H1 (cell line): ENCODE results near the gene CNNM4. TPM values are rescaled to one million over a fixed set of nuclear protein-coding genes. Genes with fewer than 3 reads are reported as not detected.

Source experiments
- CTCF ChIA-PET: fragments of 300-600 bp; sonication (Branson Sonifier 250); formaldehyde crosslinking; loops from one replicate; lab custom pipeline; 2021; ENCODE audit not compliant: partially characterized antibody; lab: Charles Lee
- POLR2A ChIA-PET: fragments of 300-600 bp; sonication (Branson Sonifier 250); formaldehyde crosslinking; loops from one replicate; lab custom pipeline; 2021; ENCODE audit warnings: inconsistent platforms; ENCODE audit not compliant: partially characterized antibody; lab: Charles Lee
- DNase-seq, 2 experiments: peaks; one replicate each; pipeline versions ENCODE4 v3.0.0 to v3.0.0-alpha.2; 2010 to 2022; ENCODE audit warnings: low spot score in 2 of 2, low read depth in 1 of 2, mixed read lengths in 1 of 2
- FAIRE-seq: peaks from 2 replicates; lab custom pipeline; 2011; peaks lifted over from hg19 to GRCh38; lab: Jason Lieb, UNC
- H2AFZ ChIP-seq: 2 replicates; pipeline ENCODE4 v1.8.1; 2012; ENCODE audit warnings: low read length, inconsistent platforms
- H2AK5ac ChIP-seq: 2 replicates; pipeline ENCODE4 v1.6.1; 2013; ENCODE audit warnings: low read depth, low read length
- H2BK120ac ChIP-seq: replicated peaks from 2 replicates; pipeline ENCODE3; 2013; ENCODE audit warnings: low read depth, low read length, inconsistent platforms
- H2BK12ac ChIP-seq: 2 replicates; pipeline ENCODE4 v1.6.1; 2013; ENCODE audit warnings: low read depth, low read length
- H2BK15ac ChIP-seq: 2 replicates; pipeline ENCODE4 v1.6.1; 2013; ENCODE audit warnings: low read length
- H2BK20ac ChIP-seq: 2 replicates; pipeline ENCODE4 v1.6.1; 2013; ENCODE audit warnings: low read length
- H2BK5ac ChIP-seq: 2 replicates; pipeline ENCODE4 v1.6.1; 2013; ENCODE audit warnings: low read depth, low read length
- H3K14ac ChIP-seq: 2 replicates; pipeline ENCODE4 v1.6.1; 2013; ENCODE audit warnings: inconsistent platforms; ENCODE audit not compliant: insufficient read length
- H3K18ac ChIP-seq: 2 replicates; pipeline ENCODE4 v1.6.1; 2013; ENCODE audit warnings: low read length; ENCODE audit errors: extremely low read depth
- H3K23ac ChIP-seq: 2 replicates; pipeline ENCODE4 v1.6.1; 2013; ENCODE audit warnings: inconsistent platforms; ENCODE audit not compliant: insufficient read length
- H3K23me2 ChIP-seq: 2 replicates; pipeline ENCODE4 v1.6.1; 2013; ENCODE audit warnings: low read depth, low read length
- H3K27ac ChIP-seq: 2 replicates; pipeline ENCODE4 v1.6.1; 2011; ENCODE audit warnings: low read depth, low read length, inconsistent platforms
- H3K27me3 ChIP-seq, 4 experiments: replicated peaks in 1 of 4; 1 replicate in 1 of 4; 2 replicates in 3 of 4; pipeline versions ENCODE4 v1.6.1 to v1.8.1; 2011 to 2013; ENCODE audit warnings: low read length in 3 of 4, mild to moderate bottlenecking in 3 of 4, inconsistent platforms in 2 of 4, mixed read lengths in 2 of 4, moderate library complexity in 1 of 4; ENCODE audit not compliant: control insufficient read depth in 3 of 4, insufficient read depth in 3 of 4; ENCODE audit errors: extremely low read depth in 1 of 4
- H3K36me3 ChIP-seq, 4 experiments: 2 replicates each; pipeline versions ENCODE4 v1.6.1 to v1.8.1; 2011 to 2013; ENCODE audit warnings: mild to moderate bottlenecking in 4 of 4, low read length in 3 of 4, moderate library complexity in 2 of 4, control low read depth in 1 of 4, inconsistent platforms in 1 of 4; ENCODE audit not compliant: insufficient read depth in 4 of 4, control insufficient read depth in 2 of 4
- H3K4ac ChIP-seq: replicated peaks from 2 replicates; pipeline ENCODE3; 2013; ENCODE audit warnings: low read length, low read depth, mixed read lengths, inconsistent platforms; ENCODE audit not compliant: insufficient read length
- H3K4me1 ChIP-seq, 4 experiments: replicated peaks in 1 of 4; 1 replicate in 1 of 4; 2 replicates in 3 of 4; pipeline versions ENCODE4 v1.6.1 to v1.8.1; 2011 to 2013; ENCODE audit warnings: low read length in 3 of 4, inconsistent platforms in 2 of 4, mixed read lengths in 1 of 4; ENCODE audit not compliant: insufficient read depth in 4 of 4, control insufficient read depth in 3 of 4
- H3K4me2 ChIP-seq, 2 experiments: 2 replicates each; pipeline versions ENCODE4 v1.6.1 to v1.8.1; 2011 to 2013; ENCODE audit warnings: low read depth in 2 of 2, low read length in 2 of 2, control low read depth in 1 of 2, inconsistent platforms in 1 of 2, mild to moderate bottlenecking in 1 of 2; ENCODE audit not compliant: insufficient read depth in 1 of 2
- H3K4me3 ChIP-seq, 4 experiments: fragments of 200-600, 300-600 bp in 1 of 4; sonication (generic), shearing (Covaris generic), sonication (Bioruptor Twin) in 1 of 4; 2 replicates each; pipeline versions ENCODE4 v1.5.1 to v1.8.1; 2011 to 2016; ENCODE audit warnings: low read length in 4 of 4, low read depth in 3 of 4, control low read depth in 2 of 4, inconsistent platforms in 2 of 4, mild to moderate bottlenecking in 2 of 4, mixed read lengths in 1 of 4, moderate library complexity in 1 of 4; ENCODE audit not compliant: insufficient read depth in 2 of 4; ENCODE audit errors: extremely low read depth in 1 of 4
- H3K56ac ChIP-seq: replicated peaks from 2 replicates; pipeline ENCODE3; 2013; ENCODE audit warnings: low read depth, mild to moderate bottlenecking, mixed read lengths, low read length, inconsistent platforms; ENCODE audit not compliant: insufficient read length
- H3K79me1 ChIP-seq: 2 replicates; pipeline ENCODE4 v1.6.1; 2013; ENCODE audit warnings: low read depth, low read length, control low read depth
- H3K79me2 ChIP-seq, 2 experiments: 2 replicates each; pipeline versions ENCODE4 v1.6.1 to v1.8.1; 2012 to 2013; ENCODE audit warnings: low read length in 2 of 2, mild to moderate bottlenecking in 2 of 2, inconsistent platforms in 1 of 2; ENCODE audit not compliant: insufficient read depth in 2 of 2, control insufficient read depth in 1 of 2
- H3K9ac ChIP-seq, 4 experiments: replicated peaks in 1 of 4; 1 replicate in 1 of 4; 2 replicates in 3 of 4; pipeline versions ENCODE4 v1.6.1 to v1.8.1; 2011 to 2013; ENCODE audit warnings: low read depth in 3 of 4, low read length in 3 of 4, control low read depth in 2 of 4, mild to moderate bottlenecking in 2 of 4, moderate library complexity in 2 of 4, inconsistent platforms in 1 of 4; ENCODE audit errors: extremely low read depth in 1 of 4
- H3K9me3 ChIP-seq, 2 experiments: 2 replicates each; pipeline versions ENCODE4 v1.6.1 to v1.8.1; 2012 to 2013; ENCODE audit warnings: mild to moderate bottlenecking in 2 of 2, moderate library complexity in 2 of 2, control low read depth in 1 of 2, inconsistent platforms in 1 of 2, low read depth in 1 of 2, low read length in 1 of 2, mixed read lengths in 1 of 2; ENCODE audit not compliant: insufficient read depth in 2 of 2
- H4K20me1 ChIP-seq, 2 experiments: replicated peaks in 1 of 2; 2 replicates each; pipeline versions ENCODE3 to v1.8.1; 2011 to 2013; ENCODE audit warnings: inconsistent platforms in 2 of 2, low read length in 2 of 2, mild to moderate bottlenecking in 1 of 2; ENCODE audit not compliant: insufficient read depth in 2 of 2, control insufficient read depth in 1 of 2
- H4K5ac ChIP-seq: 2 replicates; pipeline ENCODE4 v1.6.1; 2013; ENCODE audit warnings: low read length, low read depth, mixed read lengths, inconsistent platforms; ENCODE audit not compliant: insufficient read length
- H4K8ac ChIP-seq: 2 replicates; pipeline ENCODE4 v1.8.0; 2013; ENCODE audit warnings: mild to moderate bottlenecking, moderate library complexity, low read length, inconsistent platforms; ENCODE audit not compliant: insufficient read depth; ENCODE audit errors: extremely low read depth
- H4K91ac ChIP-seq: replicated peaks from 2 replicates; pipeline ENCODE3; 2013; ENCODE audit warnings: low read length, mixed read lengths, inconsistent platforms; ENCODE audit not compliant: insufficient read length
- EGR1 ChIP-seq: IDR thresholded peaks from 2 replicates; pipeline ENCODE4 v1.6.1; 2011; ENCODE audit warnings: low read depth, low read length, borderline replicate concordance
- SIN3A ChIP-seq, 2 experiments: IDR thresholded peaks in 1 of 2; conservative IDR thresholded peaks in 1 of 2; 2 replicates each; pipeline ENCODE4 v1.6.1; 2011 to 2012; ENCODE audit warnings: low read length in 2 of 2, improper control_type of control experiment in 1 of 2, low read depth in 1 of 2, mild to moderate bottlenecking in 1 of 2
- WGBS, 2 experiments: shearing (Covaris generic) in 1 of 2; methylation state at CpG; one replicate each; pipeline versions ENCODE4 v1.1.6 to v1.1.7; 2013 to 2015; ENCODE audit warnings: low lambda C conversion rate in 2 of 2, mixed read lengths in 2 of 2, inconsistent platforms in 1 of 2, low coverage in 1 of 2, missing lambda C conversion rate in 1 of 2; ENCODE audit not compliant: insufficient replicate concordance in 2 of 2, insufficient coverage in 1 of 2, insufficient read length in 1 of 2; ENCODE audit errors: extremely low coverage in 1 of 2, missing lambda C conversion rate in 1 of 2; 5-methylcytosine and 5-hydroxymethylcytosine counted together
- polyA plus RNA-seq, 7 experiments: library from polyadenylated mRNA; depleted of rRNA in 3 of 7; stranded (reverse) in 5 of 7; unstranded in 2 of 7; fragments of >200 nt in 5 of 7; fragments of 200-250 nt in 2 of 7; gene quantifications; 1 replicate in 5 of 7; 2 replicates in 1 of 7; 4 replicates in 1 of 7; pipeline versions ENCODE4 v1.2.1 to v1.2.3, GENCODE V29; 2011 to 2013; ENCODE audit warnings: missing spikeins in 2 of 7, mixed read lengths in 2 of 7
- total RNA-seq: library from RNA; stranded (reverse); fragmentation: NEBNext Ultra II Directional; extraction: Animal tissue kit (Norgen Biotek cat#: 25700); gene quantifications from 2 replicates; pipeline ENCODE4 v1.2.1, GENCODE V29; 2021

Gene CNNM4
- total and polyA plus RNA-seq, 2 of the 8 experiments (the other 6 are each of a cell fraction or from before 2014, with no cell fraction given): 10.3 to 11.0 TPM

DNA sequence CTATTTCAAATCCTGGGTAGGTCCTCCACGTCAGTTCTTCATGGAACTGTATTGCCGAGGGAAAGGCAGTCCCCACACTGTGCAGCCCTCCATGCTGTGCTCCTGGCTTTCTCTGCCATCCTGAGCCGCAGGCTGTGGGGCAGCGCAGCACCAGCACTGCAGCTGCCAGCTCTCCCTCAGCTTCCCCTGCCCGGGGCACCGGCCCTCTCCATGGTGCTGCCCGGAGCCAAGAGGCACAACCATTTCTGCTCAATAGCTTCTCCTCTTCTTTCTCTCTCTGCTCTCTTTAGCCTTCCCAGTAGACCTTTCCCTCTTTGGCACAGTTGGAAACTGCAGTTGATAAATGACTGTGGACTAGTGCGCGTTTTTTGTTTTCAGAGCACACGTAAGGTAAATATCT, 71.0 kb downstream of the CNNM4 start:
- Histone ChIP-seq H3K4me2 (no peak overlapping the region), H3K4ac (no peak overlapping the region), H3K9me3 (no peaks in the 10 kb centered on the region), H3K23me2 (no peaks in the 10 kb centered on the region; the same call in 1 of the 2 replicates), H4K20me1 (peaks cover 0 to 6% of the 10 kb centered on the region in 2 experiments), H2BK15ac (no peak overlapping the region), H3K56ac (no peak overlapping the region), H2BK120ac (no peak overlapping the region), H3K23ac (no peak overlapping the region), H4K91ac (no peak overlapping the region), H2AK5ac (no peak overlapping the region), H3K9ac (no peak overlapping the region), H4K5ac (no peak overlapping the region), H3K4me1 (peaks cover 3 to 18% (median 13%) of the 10 kb centered on the region in 4 experiments), H3K14ac (no peak overlapping the region), H3K27me3 (no peaks in the 10 kb centered on the region), H3K79me1 (peaks cover 3% of the 10 kb centered on the region; the same call in 1 of the 2 replicates), H4K8ac (no peak overlapping the region), H3K27ac (no peak overlapping the region), H3K79me2 (no peaks in the 10 kb centered on the region), H2AFZ (no peak overlapping the region), H2BK20ac (no peak overlapping the region), H3K18ac (no peak overlapping the region), H3K36me3 (peaks cover 19 to 61% (median 31%) of the 10 kb centered on the region in 4 experiments), H2BK5ac (0 out of 2 replicates have a peak overlapping the region, but pooled peaks have one; percentile 71), H3K4me3 (no peak overlapping the region), H2BK12ac (peak overlapping the region; percentile 27; the same call in 1 of the 2 replicates)
- CTCF ChIA-PET: interaction anchor here (0.5 to 4.5 kb wide), 7 partner anchors 9 to 154 kb away, joined by 3 to 30 read pairs (median 4); partner anchors contain the start of genes ANKRD39 and CNNM3
- FAIRE-seq (no peak), DNase-seq (peak in 1 of 2 experiments; percentile 52)
- WGBS, 2 experiments: 86% methylated on average over 10 of the region's 10 CpGs; no CpG with 5 or more reads in 1 of the 2 experiments
- 0 out of 4 replicates have a peak, but pooled peaks of 1 of the 2 experiments have one; percentile 64 for TF ChIP-seq SIN3A (conservative IDR thresholded peaks at IDR 0.05 in 1 of 2, IDR thresholded peaks at IDR 0.05 in 1 of 2; ENCODE audit: low read depth in 1 of 2, low read length in 2 of 2)
- TF ChIP-seq EGR1: no peak
- POLR2A ChIA-PET: interaction anchor here (0.6 to 4.4 kb wide), 6 partner anchors 11 to 73 kb away, joined by 3 to 39 read pairs (median 4); partner anchors contain the start of genes ANKRD23, ANKRD39 and CNNM3
